Measurements from ENCODE around the gene CCDC121.

The CCDC121 gene

GRCh38 chr2:27582129-27582694 is 46.6 kb downstream of the CCDC121 start:
- DNase-seq (ENCODE audit: low read depth): no peak

GRCh38 chr2:27581417-27582128 is 47.2 kb downstream of the CCDC121 start:
- DNase-seq (ENCODE audit: low read depth): no peak
